ENCODE results near the gene CDH5. TPM values are rescaled to one million over a fixed set of nuclear protein-coding genes. Genes with fewer than 3 reads are reported as not detected.

Gene CDH5
- total and polyA plus RNA-seq, 2 of the 13 experiments (the other 11 are each of a cell fraction or from before 2014, with no cell fraction given) = 0.71 to 1.1 TPM

DNA sequence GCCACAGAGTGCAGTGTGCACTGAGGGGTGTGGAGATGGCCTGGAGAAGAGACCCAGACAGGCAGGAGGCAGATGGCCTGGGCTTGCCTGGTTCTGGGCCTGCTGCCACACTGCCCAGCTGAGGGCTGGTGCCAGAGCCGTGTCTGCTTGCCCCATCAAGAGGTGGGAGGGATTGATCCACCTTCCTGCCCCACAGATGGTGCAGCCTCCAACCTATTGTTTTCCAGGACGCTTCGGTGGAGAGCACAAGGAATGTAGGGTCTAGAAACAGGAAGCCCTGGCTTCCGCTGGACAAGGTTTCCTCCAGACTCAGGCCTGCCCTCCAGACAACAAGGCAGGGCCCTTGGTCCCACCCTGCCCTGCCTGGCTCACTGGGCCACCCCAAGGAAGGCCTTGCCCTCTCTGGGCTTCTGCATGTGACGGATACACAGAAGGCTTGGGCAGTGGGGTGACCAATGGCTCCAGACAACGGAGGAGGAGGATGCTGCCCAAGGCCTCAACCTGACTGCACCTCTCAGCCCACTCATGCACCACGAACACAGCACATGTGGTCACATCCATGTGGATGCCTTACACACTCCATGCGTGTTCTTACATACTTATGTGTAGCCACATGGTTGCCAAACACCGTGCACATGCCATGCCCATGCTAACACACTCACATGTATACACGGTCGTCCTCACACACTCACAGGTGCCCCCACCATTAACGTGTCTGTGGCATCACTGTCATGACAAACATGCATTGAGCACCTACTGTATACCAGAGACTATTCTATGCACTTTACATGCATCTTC lies 6.5 kb upstream of the CDH5 start:
- peak; percentile 11; the same call in 2 of the 3 replicates for ATAC-seq
- no peak for TF ChIP-seq ATRX (CRISPR knock-in tag; IDR thresholded peaks at IDR 0.05; ENCODE audit: borderline replicate concordance)
- no peak for TF ChIP-seq ELF4 (CRISPR knock-in tag; IDR thresholded peaks at IDR 0.05; ENCODE audit: borderline replicate concordance)
- TF ChIP-seq, protein P1, sequence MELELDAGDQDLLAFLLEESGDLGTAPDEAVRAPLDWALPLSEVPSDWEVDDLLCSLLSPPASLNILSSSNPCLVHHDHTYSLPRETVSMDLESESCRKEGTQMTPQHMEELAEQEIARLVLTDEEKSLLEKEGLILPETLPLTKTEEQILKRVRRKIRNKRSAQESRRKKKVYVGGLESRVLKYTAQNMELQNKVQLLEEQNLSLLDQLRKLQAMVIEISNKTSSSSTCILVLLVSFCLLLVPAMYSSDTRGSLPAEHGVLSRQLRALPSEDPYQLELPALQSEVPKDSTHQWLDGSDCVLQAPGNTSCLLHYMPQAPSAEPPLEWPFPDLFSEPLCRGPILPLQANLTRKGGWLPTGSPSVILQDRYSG (CRISPR knock-in tag; IDR thresholded peaks at IDR 0.05) = no peak
- TF ChIP-seq GABPB1 (CRISPR knock-in tag; IDR thresholded peaks at IDR 0.05) = no peak
- TF ChIP-seq FOXO1 (CRISPR knock-in tag; IDR thresholded peaks at IDR 0.05) = no peak
- no peak for TF ChIP-seq ZSCAN29 (CRISPR knock-in tag; conservative IDR thresholded peaks at IDR 0.05)
- TF ChIP-seq TERF1 (CRISPR knock-in tag; IDR thresholded peaks at IDR 0.05) = no peak
- TF ChIP-seq CREBL2 (CRISPR knock-in tag; IDR thresholded peaks at IDR 0.05; ENCODE audit: borderline replicate concordance) = no peak
- no peak for TF ChIP-seq XRCC5 (optimal IDR thresholded peaks at IDR 0.05; ENCODE audit: low read length)
- no peak for TF ChIP-seq KLF11 (CRISPR knock-in tag; IDR thresholded peaks at IDR 0.05)
- no peak for TF ChIP-seq ZNF720 (CRISPR knock-in tag; IDR thresholded peaks at IDR 0.05)
- TF ChIP-seq, protein P2, sequence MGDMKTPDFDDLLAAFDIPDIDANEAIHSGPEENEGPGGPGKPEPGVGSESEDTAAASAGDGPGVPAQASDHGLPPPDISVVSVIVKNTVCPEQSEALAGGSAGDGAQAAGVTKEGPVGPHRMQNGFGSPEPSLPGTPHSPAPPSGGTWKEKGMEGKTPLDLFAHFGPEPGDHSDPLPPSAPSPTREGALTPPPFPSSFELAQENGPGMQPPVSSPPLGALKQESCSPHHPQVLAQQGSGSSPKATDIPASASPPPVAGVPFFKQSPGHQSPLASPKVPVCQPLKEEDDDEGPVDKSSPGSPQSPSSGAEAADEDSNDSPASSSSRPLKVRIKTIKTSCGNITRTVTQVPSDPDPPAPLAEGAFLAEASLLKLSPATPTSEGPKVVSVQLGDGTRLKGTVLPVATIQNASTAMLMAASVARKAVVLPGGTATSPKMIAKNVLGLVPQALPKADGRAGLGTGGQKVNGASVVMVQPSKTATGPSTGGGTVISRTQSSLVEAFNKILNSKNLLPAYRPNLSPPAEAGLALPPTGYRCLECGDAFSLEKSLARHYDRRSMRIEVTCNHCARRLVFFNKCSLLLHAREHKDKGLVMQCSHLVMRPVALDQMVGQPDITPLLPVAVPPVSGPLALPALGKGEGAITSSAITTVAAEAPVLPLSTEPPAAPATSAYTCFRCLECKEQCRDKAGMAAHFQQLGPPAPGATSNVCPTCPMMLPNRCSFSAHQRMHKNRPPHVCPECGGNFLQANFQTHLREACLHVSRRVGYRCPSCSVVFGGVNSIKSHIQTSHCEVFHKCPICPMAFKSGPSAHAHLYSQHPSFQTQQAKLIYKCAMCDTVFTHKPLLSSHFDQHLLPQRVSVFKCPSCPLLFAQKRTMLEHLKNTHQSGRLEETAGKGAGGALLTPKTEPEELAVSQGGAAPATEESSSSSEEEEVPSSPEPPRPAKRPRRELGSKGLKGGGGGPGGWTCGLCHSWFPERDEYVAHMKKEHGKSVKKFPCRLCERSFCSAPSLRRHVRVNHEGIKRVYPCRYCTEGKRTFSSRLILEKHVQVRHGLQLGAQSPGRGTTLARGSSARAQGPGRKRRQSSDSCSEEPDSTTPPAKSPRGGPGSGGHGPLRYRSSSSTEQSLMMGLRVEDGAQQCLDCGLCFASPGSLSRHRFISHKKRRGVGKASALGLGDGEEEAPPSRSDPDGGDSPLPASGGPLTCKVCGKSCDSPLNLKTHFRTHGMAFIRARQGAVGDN (CRISPR knock-in tag; IDR thresholded peaks at IDR 0.05) = no peak
- TF ChIP-seq PBX3 (CRISPR knock-in tag; IDR thresholded peaks at IDR 0.05; ENCODE audit: borderline replicate concordance) = no peak
- no peak for TF ChIP-seq JARID2 (CRISPR knock-in tag; IDR thresholded peaks at IDR 0.05; ENCODE audit: insufficient replicate concordance)
- TF ChIP-seq SMARCE1 (IDR thresholded peaks at IDR 0.05; ENCODE audit: borderline replicate concordance) = no peak

More for the DNA sequence above, 6.5 kb upstream of the CDH5 start:
- in situ Hi-C loops (cut with HindIII; ENCODE audit: extremely low pct_ligation_motif_present, low pct_unique_long_range_greater_than_20kb) = no loop called here
- no peak overlapping the region for H3K4me2 ChIP-seq (ENCODE audit: low read depth, low read length)
- no peaks in the 10 kb centered on the region for H3K36me3 ChIP-seq (replicated peaks in 1 of 2; ENCODE audit: control insufficient read depth in 1 of 2, insufficient read depth in 2 of 2, low read length in 2 of 2)
- no peaks in the 10 kb centered on the region for H3K79me2 ChIP-seq (ENCODE audit: insufficient read depth, low read length)
- H3K9ac ChIP-seq (ENCODE audit: insufficient read depth, low read depth, low read length) = no peak overlapping the region
- no peak overlapping the region for H2AFZ ChIP-seq (ENCODE audit: low read length)
- ChIA-PET POLR2A (no interaction called here), CTCF (ENCODE audit: low intra/inter-chr PET ratio, low total read pairs) (no interaction called here)
- WGBS (ENCODE audit: low lambda C conversion rate) = 38% methylated on average over 6 of the region's 12 CpGs
- no peaks in the 10 kb centered on the region for H4K20me1 ChIP-seq (ENCODE audit: insufficient read depth, low read length)
- BruUV-seq (replicated peaks) = no TSS peak
- DNase-seq (ENCODE audit: low spot score) (no peak), FAIRE-seq (no peak)
- no peak overlapping the region for H3K27ac ChIP-seq (ENCODE audit: extremely low read length, insufficient read depth, low read length)
- no peak overlapping the region for H3K4me3 ChIP-seq (replicated peaks in 1 of 3; ENCODE audit: insufficient read depth in 1 of 3, low read depth in 2 of 3, low read length in 3 of 3)
- intact Hi-C loops (cut with micrococcal nuclease; ENCODE audit: unreplicated experiment) = no loop called here
- peaks cover 11 to 61% of the 10 kb centered on the region in 2 experiments; a peak in 4 of 5 replicates for H3K27me3 ChIP-seq (ENCODE audit: control insufficient read depth in 1 of 2, insufficient read depth in 2 of 2, low read length in 2 of 2)
- H3K9me3 ChIP-seq (ENCODE audit: low read length) = no peaks in the 10 kb centered on the region
- H3K4me1 ChIP-seq (ENCODE audit: insufficient read depth, low read length) = peaks cover 10% of the 10 kb centered on the region; the same call in 1 of the 2 replicates

Data from HepG2 (cell line).